Measurements from ENCODE around the gene ACSS1.

The ACSS1 gene

GRCh38 chr20:24992487-24993205 lies 65.3 kb downstream of the ACSS1 start, which contains the start of gene APMAP:
Gene APMAP (minus strand): TSS chr20:24992751. CDS start chr20:24992688, 63 bp downstream.
- peak; percentile 95 for DNase-seq (ENCODE audit: low spot score)

GRCh38 chr20:24991897-24992486 lies 65.9 kb downstream of the ACSS1 start:
- peak; percentile 10 for DNase-seq (ENCODE audit: low spot score)

- no peak for DNase-seq (ENCODE audit: low spot score)
Measured at GRCh38 chr20:24990810-24991252, 67.1 kb downstream of the ACSS1 start.

- no peak for DNase-seq (ENCODE audit: low spot score)
Measured at GRCh38 chr20:24989162-24989561, 68.8 kb downstream of the ACSS1 start.

GRCh38 chr20:24987873-24988835 lies 69.8 kb downstream of the ACSS1 start:
- no peak for DNase-seq (ENCODE audit: low spot score)

- DNase-seq (ENCODE audit: low spot score): peak; percentile 10
Measured at GRCh38 chr20:24987244-24987643, 70.7 kb downstream of the ACSS1 start.

GRCh38 chr20:24986436-24987015 lies 71.4 kb downstream of the ACSS1 start:
- no peak for DNase-seq (ENCODE audit: low spot score)

- DNase-seq (ENCODE audit: low spot score): no peak
Measured at GRCh38 chr20:24985802-24986201, 72.1 kb downstream of the ACSS1 start.

- DNase-seq (ENCODE audit: low spot score): no peak
Measured at GRCh38 chr20:24984961-24985640, 72.8 kb downstream of the ACSS1 start.

- DNase-seq (ENCODE audit: low spot score): no peak
Measured at GRCh38 chr20:24983896-24984295, 74.0 kb downstream of the ACSS1 start.

- peak; percentile 24 for DNase-seq (ENCODE audit: low spot score)
Measured at GRCh38 chr20:24981790-24982189, 76.1 kb downstream of the ACSS1 start.

GRCh38 chr20:24981282-24981681 lies 76.7 kb downstream of the ACSS1 start:
- DNase-seq (ENCODE audit: low spot score): no peak

GRCh38 chr20:24980291-24981053 lies 77.5 kb downstream of the ACSS1 start:
- no peak for DNase-seq (ENCODE audit: low spot score)

GRCh38 chr20:24979036-24979960 lies 78.6 kb downstream of the ACSS1 start:
- DNase-seq (ENCODE audit: low spot score): no peak

- no peak for DNase-seq (ENCODE audit: low spot score)
Measured at GRCh38 chr20:24978513-24978912, 79.4 kb downstream of the ACSS1 start.

- DNase-seq (ENCODE audit: low spot score): no peak
Measured at GRCh38 chr20:24977797-24978196, 80.1 kb downstream of the ACSS1 start.

GRCh38 chr20:24977336-24977735 lies 80.6 kb downstream of the ACSS1 start:
- no peak for DNase-seq (ENCODE audit: low spot score)

GRCh38 chr20:24972341-24972740 lies 85.6 kb downstream of the ACSS1 start:
- no peak for DNase-seq (ENCODE audit: low spot score)

GRCh38 chr20:24971376-24972101 lies 86.4 kb downstream of the ACSS1 start:
- no peak for DNase-seq (ENCODE audit: low spot score)
